WTC11 (cell line): ENCODE results near the gene PLD2.

Experiments
- ARID4B ChIP-seq: sonication (generic); formaldehyde crosslinking; IDR thresholded peaks from 2 replicates; pipeline ENCODE4 v1.8.0; 2023; ENCODE audit warnings: missing genetic modification reagents, mild to moderate bottlenecking, borderline replicate concordance
- ATF6 ChIP-seq: sonication (generic); formaldehyde crosslinking; IDR thresholded peaks from 2 replicates; pipeline ENCODE4 v1.8.1; 2023; ENCODE audit warnings: mild to moderate bottlenecking, missing genetic modification reagents
- CBFB ChIP-seq: sonication (generic); formaldehyde crosslinking; IDR thresholded peaks from 2 replicates; pipeline ENCODE4 v1.8.1; 2022; ENCODE audit warnings: mild to moderate bottlenecking, low read depth, missing genetic modification reagents
- CREB1 ChIP-seq: sonication (generic); formaldehyde crosslinking; IDR thresholded peaks from 2 replicates; pipeline ENCODE4 v1.8.0; 2023; ENCODE audit warnings: mild to moderate bottlenecking, missing genetic modification reagents
- CTCF ChIP-seq: fragments of 200-600 bp; IDR thresholded peaks from 2 replicates; pipeline ENCODE4 v1.8.0; 2022; ENCODE audit warnings: antibody characterized with exemption
- E2F5 ChIP-seq: sonication (generic); formaldehyde crosslinking; IDR thresholded peaks from 2 replicates; pipeline ENCODE4 v1.8.1; 2022; ENCODE audit warnings: mild to moderate bottlenecking, moderate library complexity, missing genetic modification reagents
- FOXP1 ChIP-seq: sonication (generic); formaldehyde crosslinking; IDR thresholded peaks from 2 replicates; pipeline ENCODE4 v1.8.0; 2022; ENCODE audit warnings: missing genetic modification reagents, mild to moderate bottlenecking, moderate library complexity, borderline replicate concordance
- MAX ChIP-seq: sonication (generic); formaldehyde crosslinking; IDR thresholded peaks from 2 replicates; pipeline ENCODE4 v1.8.0; 2022; ENCODE audit warnings: mild to moderate bottlenecking, missing genetic modification reagents
- USF1 ChIP-seq: sonication (generic); formaldehyde crosslinking; IDR thresholded peaks from 2 replicates; pipeline ENCODE4 v1.8.0; 2022; ENCODE audit warnings: mild to moderate bottlenecking, missing genetic modification reagents
- ZBTB21 ChIP-seq: sonication (generic); formaldehyde crosslinking; IDR thresholded peaks from 2 replicates; pipeline ENCODE4 v1.8.1; 2023; ENCODE audit warnings: mild to moderate bottlenecking, missing genetic modification reagents, borderline replicate concordance
- ZNF121 ChIP-seq: sonication (generic); formaldehyde crosslinking; IDR thresholded peaks from 2 replicates; pipeline ENCODE4 v1.8.0; 2023; ENCODE audit warnings: missing genetic modification reagents
- ZNF138 ChIP-seq: sonication (generic); formaldehyde crosslinking; conservative IDR thresholded peaks from 2 replicates; pipeline ENCODE4 v1.8.1; 2022; ENCODE audit warnings: mild to moderate bottlenecking, moderate library complexity, missing genetic modification reagents
- ZSCAN18 ChIP-seq: fragments of 250-450 bp; sonication (Bioruptor Pico); IDR thresholded peaks from 2 replicates; pipeline ENCODE4 v2.1.2; 2022; ENCODE audit warnings: mild to moderate bottlenecking, moderate library complexity

GRCh38 chr17:4771519-4772234, 35.3 kb upstream of the PLD2 start, which contains the start of gene TM4SF5:
- TF ChIP-seq CTCF (no peak), ZNF121 (CRISPR knock-in tag) (no peak), MAX (CRISPR knock-in tag) (no peak), ZNF138 (no peak), FOXP1 (no peak), ZBTB21 (CRISPR knock-in tag) (no peak), ZSCAN18 (CRISPR knock-in tag) (no peak), USF1 (CRISPR knock-in tag) (no peak), CREB1 (no peak), CBFB (CRISPR knock-in tag) (no peak), ARID4B (no peak), ATF6 (CRISPR knock-in tag) (no peak), E2F5 (CRISPR knock-in tag) (no peak)
